ENCODE measurements around the gene STK17A. TPM values are rescaled to one million over a fixed set of nuclear protein-coding genes. Genes with fewer than 3 reads are reported as not detected.

The STK17A gene
- total RNA-seq, 4 donors from 2014 or later, result 14.6 to 31.5 (median 27.3) TPM

- WGBS, 2 donors (ENCODE audit: low coverage in 1 of 2), result 78 to 82% methylated on average over 3 of the region's 3 CpGs
Observed at GRCh38 chr7:43630482-43630881, 47.6 kb downstream of the STK17A start.

DNA sequence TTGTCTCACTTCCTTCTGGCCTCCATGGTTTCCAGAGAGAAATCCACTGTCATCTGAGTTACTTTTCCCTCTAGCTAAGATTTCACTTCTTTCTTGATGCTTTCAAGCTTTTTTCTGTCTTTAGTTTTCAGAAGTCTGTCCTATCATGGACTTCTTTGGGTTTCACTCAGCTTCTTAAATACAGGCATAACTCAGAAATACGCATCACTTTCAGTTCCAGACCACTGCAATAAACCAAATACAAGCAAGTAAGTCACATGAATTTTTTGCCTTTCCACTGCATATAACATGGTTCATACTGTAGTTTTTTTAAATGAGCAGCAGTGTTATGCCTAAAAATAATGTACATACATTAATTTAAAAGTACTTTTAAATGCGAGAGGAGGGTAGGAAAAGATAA, 48.7 kb downstream of the STK17A start:
- Histone ChIP-seq H3K36me3 (peaks cover 0 to 55% of the 10 kb centered on the region in 2 donors), H3K4me3 (no peak overlapping the region), H3K9me3 (no peaks in the 10 kb centered on the region), H3K27me3 (no peaks in the 10 kb centered on the region), H3K27ac (no peak overlapping the region), H3K4me1 (peaks cover 0 to 14% (median 0%) of the 10 kb centered on the region in 3 donors)
- ATAC-seq, result no peak
- TF ChIP-seq POLR2A (IDR thresholded peaks at IDR 0.05), result no peak
- no peak for TF ChIP-seq CTCF (IDR thresholded peaks at IDR 0.05)
- no peak for TF ChIP-seq POLR2AphosphoS5 (IDR thresholded peaks at IDR 0.05)
- no peak for TF ChIP-seq EP300 (IDR thresholded peaks at IDR 0.05)
- WGBS, 2 donors (ENCODE audit: low coverage in 1 of 2), result 91 to 100% methylated on average over 2 of the region's 2 CpGs

More at GRCh38 chr7:43630482-43630881, 47.6 kb downstream of the STK17A start:
- H3K9me3 ChIP-seq, result no peaks in the 10 kb centered on the region
- H3K4me3 ChIP-seq, result no peak overlapping the region
- peaks cover 0 to 57% of the 10 kb centered on the region in 2 donors for H3K36me3 ChIP-seq
- TF ChIP-seq POLR2AphosphoS5 (IDR thresholded peaks at IDR 0.05), result no peak
- TF ChIP-seq POLR2A (IDR thresholded peaks at IDR 0.05), result no peak
- no peak for TF ChIP-seq EP300 (IDR thresholded peaks at IDR 0.05)
- TF ChIP-seq CTCF (IDR thresholded peaks at IDR 0.05), result no peak
- no peaks in the 10 kb centered on the region for H3K27me3 ChIP-seq
- ATAC-seq, result no peak
- H3K4me1 ChIP-seq, result peaks cover 0 to 3% (median 0%) of the 10 kb centered on the region in 3 donors
- H3K27ac ChIP-seq, result no peak overlapping the region

- no peak for ATAC-seq
- TF ChIP-seq POLR2A (IDR thresholded peaks at IDR 0.05) (no peak), CTCF (IDR thresholded peaks at IDR 0.05) (no peak), POLR2AphosphoS5 (IDR thresholded peaks at IDR 0.05) (no peak)
- no peak overlapping the region for H3K27ac ChIP-seq
- whole genome bisulfite sequencing, 2 donors (ENCODE audit: low coverage in 1 of 2), result 92 to 98% methylated on average over 4 of the region's 4 CpGs
- H3K4me3 ChIP-seq, result no peak overlapping the region
- peaks cover 0 to 20% (median 0%) of the 10 kb centered on the region in 3 donors for H3K4me1 ChIP-seq
- peaks cover 0 to 59% of the 10 kb centered on the region in 2 donors for H3K36me3 ChIP-seq
- H3K27me3 ChIP-seq, result no peaks in the 10 kb centered on the region
- H3K9me3 ChIP-seq, result no peaks in the 10 kb centered on the region
Observed at GRCh38 chr7:43632746-43633145, 49.8 kb downstream of the STK17A start.

DNA sequence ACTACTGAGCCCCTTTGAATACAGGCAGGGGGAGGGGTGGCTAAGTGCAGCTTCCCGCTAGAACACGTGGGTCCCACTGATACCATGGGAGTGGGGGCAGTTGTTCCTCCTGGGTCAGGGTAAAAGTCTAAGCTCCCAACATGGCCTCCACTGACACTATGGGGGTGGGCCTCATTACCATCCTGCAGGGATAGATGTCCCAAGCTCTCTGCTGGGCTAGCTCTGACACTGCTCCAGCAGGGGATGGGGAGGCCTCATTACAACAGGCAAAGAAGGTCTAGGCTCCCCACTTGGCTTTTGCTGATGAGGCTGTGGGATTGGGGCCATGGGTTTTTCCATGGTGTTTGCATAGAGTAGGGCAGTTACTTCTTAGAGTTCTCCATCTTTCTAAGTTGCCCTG, 51.5 kb downstream of the STK17A start:
- Histone ChIP-seq H3K4me1 (peaks cover 0 to 24% (median 1%) of the 10 kb centered on the region in 3 donors), H3K27ac (no peak overlapping the region), H3K9me3 (no peaks in the 10 kb centered on the region), H3K36me3 (peaks cover 0 to 58% of the 10 kb centered on the region in 2 donors), H3K27me3 (no peaks in the 10 kb centered on the region), H3K4me3 (no peak overlapping the region)
- ATAC-seq, result no peak
- 100% methylated on average over 1 of the region's 2 CpGs; no CpG with 5 or more reads in 1 of the 2 donors for WGBS, 2 donors (ENCODE audit: low coverage in 1 of 2)
- TF ChIP-seq POLR2A (IDR thresholded peaks at IDR 0.05) (no peak), CTCF (IDR thresholded peaks at IDR 0.05) (no peak), POLR2AphosphoS5 (IDR thresholded peaks at IDR 0.05) (no peak), EP300 (IDR thresholded peaks at IDR 0.05) (no peak)

- H3K27ac ChIP-seq, result peak overlapping the region; percentile 66 to 80 (median 72)
- H3K4me3 ChIP-seq, result no peak overlapping the region
- peaks cover 2 to 38% (median 14%) of the 10 kb centered on the region in 3 donors for H3K4me1 ChIP-seq
- H3K9me3 ChIP-seq, result no peaks in the 10 kb centered on the region
- no peaks in the 10 kb centered on the region for H3K27me3 ChIP-seq
- 39 to 47% methylated on average over 5 to 6 of the region's 6 CpGs for WGBS, 2 donors (ENCODE audit: low coverage in 1 of 2)
- TF ChIP-seq EP300 (IDR thresholded peaks at IDR 0.05) (no peak), CTCF (IDR thresholded peaks at IDR 0.05) (no peak), POLR2AphosphoS5 (IDR thresholded peaks at IDR 0.05) (no peak), POLR2A (IDR thresholded peaks at IDR 0.05) (no peak)
- H3K36me3 ChIP-seq, result peaks cover 0 to 49% of the 10 kb centered on the region in 2 donors
- peak; percentile 52 for ATAC-seq
Observed at GRCh38 chr7:43636093-43636492, 53.2 kb downstream of the STK17A start.

Measured in gastroesophageal sphincter (tissue), 4 donors.